Activated T-cell treated with anti-CD3 and anti-CD28 coated beads, Interleukin-2, amount 50 U/mL, for 1 hour (primary cell): ENCODE data around the gene CCBE1.
"Not testable (repeated sequence)": the region's sequence is repeated elsewhere in the genome, so short reads cannot be mapped to it uniquely, and the experiment has no call there.

ENCODE experiments used
- DNase-seq: peaks from one replicate; pipeline ENCODE4 v3.0.0-alpha.2; 2020

CCBE1 gene

GRCh38 chr18:59714096-59714495, 16.9 kb upstream of the CCBE1 start:
- DNase-seq = not testable (repeated sequence)

GRCh38 chr18:59712311-59712710, 15.1 kb upstream of the CCBE1 start:
- no peak for DNase-seq

- no peak for DNase-seq
Measured at GRCh38 chr18:59708988-59709387, 11.8 kb upstream of the CCBE1 start.

GRCh38 chr18:59707306-59707705, 10.1 kb upstream of the CCBE1 start:
- DNase-seq = no peak

- DNase-seq = no peak
Measured at GRCh38 chr18:59706499-59706898, 9.3 kb upstream of the CCBE1 start.

- no peak for DNase-seq
Measured at GRCh38 chr18:59705145-59705544, 7.9 kb upstream of the CCBE1 start.

- no peak for DNase-seq
Measured at GRCh38 chr18:59704146-59704545, 6.9 kb upstream of the CCBE1 start.

- no peak for DNase-seq
Measured at GRCh38 chr18:59701272-59701671, 4.0 kb upstream of the CCBE1 start.

GRCh38 chr18:59700535-59700967, 3.3 kb upstream of the CCBE1 start:
- no peak for DNase-seq

- DNase-seq = no peak
Measured at GRCh38 chr18:59699750-59700534, 2.7 kb upstream of the CCBE1 start.

GRCh38 chr18:59699061-59699460, 1.8 kb upstream of the CCBE1 start:
- DNase-seq = no peak

- no peak for DNase-seq
Measured at GRCh38 chr18:59696311-59697235, 650 bp downstream of the CCBE1 start.

GRCh38 chr18:59695551-59695950, 1.7 kb downstream of the CCBE1 start:
- DNase-seq = no peak

- DNase-seq = no peak
Measured at GRCh38 chr18:59694824-59695223, 2.4 kb downstream of the CCBE1 start.

- no peak for DNase-seq
Measured at GRCh38 chr18:59691996-59692395, 5.2 kb downstream of the CCBE1 start.

GRCh38 chr18:59690996-59691395, 6.2 kb downstream of the CCBE1 start:
- no peak for DNase-seq

GRCh38 chr18:59690186-59690982, 6.8 kb downstream of the CCBE1 start:
- no peak for DNase-seq

GRCh38 chr18:59689756-59690155, 7.5 kb downstream of the CCBE1 start:
- no peak for DNase-seq

- no peak for DNase-seq
Measured at GRCh38 chr18:59686260-59686659, 11.0 kb downstream of the CCBE1 start.

GRCh38 chr18:59685501-59685900, 11.7 kb downstream of the CCBE1 start:
- no peak for DNase-seq

GRCh38 chr18:59684777-59685176, 12.4 kb downstream of the CCBE1 start:
- no peak for DNase-seq

- DNase-seq = no peak
Measured at GRCh38 chr18:59681521-59682004, 15.7 kb downstream of the CCBE1 start.

- DNase-seq = no peak
Measured at GRCh38 chr18:59681051-59681450, 16.2 kb downstream of the CCBE1 start.
